Ascending aorta (tissue), 2 donors: ENCODE data around the gene PGC. TPM values are rescaled to one million over a fixed set of nuclear protein-coding genes. Genes with fewer than 3 reads are reported as not detected.

Source experiments
- DNase-seq, 2 donors: peaks; one replicate each; pipeline ENCODE4 v3.0.0-alpha.2; 2019; ENCODE audit warnings: low spot score in 2 of 2
- H3K27ac ChIP-seq, 2 donors: fragments of 200-600 bp; sonication (generic); one replicate each; pipeline ENCODE4 v1.5.1; 2016 to 2017; ENCODE audit warnings: mild to moderate bottlenecking in 1 of 2
- H3K27me3 ChIP-seq: fragments of 200-600 bp; sonication (generic); one replicate; pipeline ENCODE4 v1.5.1; 2017
- H3K36me3 ChIP-seq, 2 donors: fragments of 200-600 bp; sonication (generic); one replicate each; pipeline ENCODE4 v1.5.1; 2016
- H3K4me1 ChIP-seq, 2 donors: fragments of 200-600 bp; sonication (generic); one replicate each; pipeline ENCODE4 v1.5.1; 2016 to 2017; ENCODE audit warnings: mild to moderate bottlenecking in 1 of 2
- H3K4me3 ChIP-seq, 2 donors: fragments of 200-600 bp; sonication (generic); one replicate each; pipeline ENCODE4 v1.5.1; 2016 to 2017; ENCODE audit warnings: mild to moderate bottlenecking in 1 of 2
- H3K9me3 ChIP-seq, 2 donors: fragments of 200-600 bp; sonication (generic); one replicate each; pipeline ENCODE4 v1.5.1; 2016
- CTCF ChIP-seq, 3 experiments: fragments of 200-600 bp in 2 of 3; fragments of 450-650 bp in 1 of 3; sonication (generic) in 2 of 3; IDR thresholded peaks; one replicate each; pipeline ENCODE4 v1.5.1; 2016 to 2019; ENCODE audit warnings: antibody characterized with exemption in 3 of 3, mild to moderate bottlenecking in 1 of 3, moderate library complexity in 1 of 3
- intact Hi-C: fragments of 100-400 bp; cut with DNase I; formaldehyde crosslinking; loops from one replicate; pipeline ENCODE4 v1.15.1; 2023
- total RNA-seq: library from RNA; depleted of rRNA; stranded (reverse); fragments of >200 nt; gene quantifications from one replicate; pipeline ENCODE4 v1.1.0, GENCODE V29; 2016

PGC gene
- total RNA-seq, 1 donor from 2014 or later: 0.53 TPM

DNA sequence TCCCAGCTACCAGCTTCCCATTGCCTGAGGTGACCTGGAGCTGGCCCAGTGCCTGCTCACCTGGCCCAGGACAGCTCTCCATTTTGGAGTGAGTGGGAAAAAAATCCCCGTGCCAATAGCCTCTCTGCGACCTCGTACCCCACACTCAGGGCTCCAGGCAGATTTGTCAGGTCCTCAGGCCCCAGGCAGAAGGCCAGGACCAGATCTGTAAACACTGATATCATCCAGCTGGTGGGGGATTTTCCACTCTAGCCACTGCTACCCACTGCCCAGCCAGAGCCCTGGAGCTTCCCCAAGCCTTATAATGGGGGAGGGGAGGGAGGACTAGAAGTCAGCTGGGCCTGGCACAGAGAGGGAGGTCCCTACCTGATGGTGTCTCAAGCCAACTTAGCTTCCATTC, 1.3 kb upstream of the PGC start:
- no peaks in the 10 kb centered on the region for H3K9me3 ChIP-seq
- intact Hi-C loops: no loop called here
- TF ChIP-seq CTCF (IDR thresholded peaks at IDR 0.05): no peak
- H3K36me3 ChIP-seq: no peaks in the 10 kb centered on the region
- no peaks in the 10 kb centered on the region for H3K27me3 ChIP-seq
- no peak for DNase-seq
- no peaks in the 10 kb centered on the region for H3K4me1 ChIP-seq
- H3K4me3 ChIP-seq: no peak overlapping the region
- H3K27ac ChIP-seq: no peak overlapping the region

GRCh38 chr6:41748102-41748477, 893 bp upstream of the PGC start:
- intact Hi-C loops: no loop called here
- H3K36me3 ChIP-seq: no peaks in the 10 kb centered on the region
- H3K27me3 ChIP-seq: no peaks in the 10 kb centered on the region
- no peak overlapping the region for H3K4me3 ChIP-seq
- no peaks in the 10 kb centered on the region for H3K4me1 ChIP-seq
- no peak overlapping the region for H3K27ac ChIP-seq
- no peak for TF ChIP-seq CTCF (IDR thresholded peaks at IDR 0.05)
- no peak for DNase-seq
- H3K9me3 ChIP-seq: no peaks in the 10 kb centered on the region

GRCh38 chr6:41746107-41746506, 1.1 kb downstream of the PGC start:
- H3K4me1 ChIP-seq: no peaks in the 10 kb centered on the region
- intact Hi-C loops: no loop called here
- no peaks in the 10 kb centered on the region for H3K27me3 ChIP-seq
- H3K4me3 ChIP-seq: no peak overlapping the region
- TF ChIP-seq CTCF (IDR thresholded peaks at IDR 0.05): no peak
- no peak overlapping the region for H3K27ac ChIP-seq
- H3K36me3 ChIP-seq: no peaks in the 10 kb centered on the region
- no peaks in the 10 kb centered on the region for H3K9me3 ChIP-seq
- no peak for DNase-seq

DNA sequence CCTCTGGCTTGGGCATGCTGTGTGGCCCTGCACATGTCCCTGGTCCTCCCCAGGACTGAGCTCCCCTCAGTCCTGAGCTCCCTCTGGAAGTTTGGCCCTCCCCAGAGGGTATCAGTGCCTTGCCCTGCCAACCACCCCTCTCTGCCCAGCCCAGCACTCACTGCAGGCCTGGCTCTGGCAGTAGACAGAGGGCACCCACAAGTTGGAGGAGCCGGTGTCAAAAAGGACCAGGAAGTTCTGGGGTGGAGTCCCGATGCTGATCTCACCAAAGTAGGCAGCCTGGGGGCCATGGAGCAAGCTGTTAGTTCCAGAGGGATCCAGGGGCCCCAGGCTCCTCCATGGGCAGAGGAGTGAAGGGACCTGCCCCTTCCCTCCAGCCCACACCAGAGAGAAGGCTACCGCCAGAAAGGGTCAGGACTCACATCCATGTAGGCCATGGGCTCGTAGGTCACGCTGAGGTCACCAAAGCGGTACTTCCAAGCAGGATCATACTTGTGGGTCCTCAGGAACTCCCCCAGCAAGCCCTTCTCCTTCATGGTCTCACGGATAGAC, 2.9 kb downstream of the PGC start:
- H3K36me3 ChIP-seq: no peaks in the 10 kb centered on the region
- no peak overlapping the region for H3K27ac ChIP-seq
- DNase-seq: no peak
- H3K4me1 ChIP-seq: no peaks in the 10 kb centered on the region
- no peaks in the 10 kb centered on the region for H3K27me3 ChIP-seq
- intact Hi-C loops: no loop called here
- TF ChIP-seq CTCF (IDR thresholded peaks at IDR 0.05): no peak
- H3K4me3 ChIP-seq: no peak overlapping the region
- H3K9me3 ChIP-seq: no peaks in the 10 kb centered on the region

- H3K36me3 ChIP-seq: no peaks in the 10 kb centered on the region
- no peaks in the 10 kb centered on the region for H3K27me3 ChIP-seq
- no peak overlapping the region for H3K27ac ChIP-seq
- H3K4me1 ChIP-seq: no peaks in the 10 kb centered on the region
- H3K9me3 ChIP-seq: no peaks in the 10 kb centered on the region
- no peak for DNase-seq
- no peak overlapping the region for H3K4me3 ChIP-seq
- TF ChIP-seq CTCF (IDR thresholded peaks at IDR 0.05): no peak
- intact Hi-C loops: no loop called here
Measured at GRCh38 chr6:41743406-41744235, 3.6 kb downstream of the PGC start.
